ENCODE data around the gene ADAM12.

Gene ADAM12

DNA sequence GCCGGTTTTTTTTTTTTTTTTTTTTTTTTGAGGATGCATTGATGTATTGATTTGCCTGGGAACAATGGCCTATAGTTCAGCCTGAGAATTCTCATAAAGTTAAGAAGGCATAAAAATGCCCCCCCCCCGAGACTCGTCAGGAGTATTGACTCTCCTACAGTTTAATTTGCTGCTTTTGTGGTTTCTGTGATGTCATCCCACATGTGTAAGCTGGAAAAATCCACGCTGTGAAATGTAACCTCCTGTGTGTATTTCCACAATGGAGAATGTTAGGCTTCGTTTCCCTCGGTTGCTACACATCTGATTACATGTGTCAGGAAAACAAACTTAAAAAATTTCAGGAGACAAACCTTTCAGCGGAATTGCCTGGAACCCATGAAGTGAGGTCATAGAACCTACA is 374.0 kb downstream of the ADAM12 start:
- Histone ChIP-seq H3K9ac (ENCODE audit: low read length in 2 of 2) (no peak overlapping the region), H3K4me1 (ENCODE audit: control insufficient read depth, insufficient read depth, low read length) (no peaks in the 10 kb centered on the region), H3K36me3 (ENCODE audit: control insufficient read depth in 2 of 2, insufficient read depth in 2 of 2, low read length in 2 of 2) (no peaks in the 10 kb centered on the region), H3K27ac (ENCODE audit: low read length) (no peak overlapping the region), H3K9me3 (ENCODE audit: control insufficient read depth in 2 of 2, low read length in 2 of 2) (peaks cover 2 to 3% of the 10 kb centered on the region in 2 donors), H3K4me3 (ENCODE audit: low read length in 2 of 2) (no peak overlapping the region), H3K27me3 (ENCODE audit: control insufficient read depth in 1 of 2, insufficient read depth in 2 of 2, low read length in 2 of 2) (no peaks in the 10 kb centered on the region)

GRCh38 chr10:126013489-126014281 is 374.6 kb downstream of the ADAM12 start:
- no peak overlapping the region for H3K4me3 ChIP-seq (ENCODE audit: low read length in 2 of 2)
- peaks cover 2 to 3% of the 10 kb centered on the region in 2 donors for H3K9me3 ChIP-seq (ENCODE audit: control insufficient read depth in 2 of 2, low read length in 2 of 2)
- H3K27ac ChIP-seq (ENCODE audit: low read length): no peak overlapping the region
- H3K9ac ChIP-seq (ENCODE audit: low read length in 2 of 2): no peak overlapping the region
- H3K36me3 ChIP-seq (ENCODE audit: control insufficient read depth in 2 of 2, insufficient read depth in 2 of 2, low read length in 2 of 2): no peaks in the 10 kb centered on the region
- H3K4me1 ChIP-seq (ENCODE audit: control insufficient read depth, insufficient read depth, low read length): no peaks in the 10 kb centered on the region
- no peaks in the 10 kb centered on the region for H3K27me3 ChIP-seq (ENCODE audit: control insufficient read depth in 1 of 2, insufficient read depth in 2 of 2, low read length in 2 of 2)

DNA sequence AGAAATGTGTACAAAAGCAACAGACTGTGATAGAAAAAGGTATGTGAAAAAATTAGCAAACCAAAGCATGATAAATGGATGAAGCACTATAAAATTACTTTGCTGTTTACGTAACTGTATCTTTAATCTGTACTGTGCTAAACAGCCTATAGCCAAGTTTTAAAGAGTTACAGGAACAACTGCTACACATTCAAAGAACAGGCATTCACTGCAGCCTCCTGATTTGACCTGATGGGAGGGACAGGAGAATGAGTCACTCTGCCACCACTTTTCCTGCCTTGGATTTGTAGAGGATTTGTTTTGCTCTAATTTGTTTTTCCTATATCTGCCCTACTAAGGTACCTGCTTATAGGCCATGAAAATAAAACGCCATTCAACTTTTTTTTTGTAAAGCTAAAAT is 375.8 kb downstream of the ADAM12 start:
- H3K4me1 ChIP-seq (ENCODE audit: control insufficient read depth, insufficient read depth, low read length): no peaks in the 10 kb centered on the region
- H3K27me3 ChIP-seq (ENCODE audit: control insufficient read depth in 1 of 2, insufficient read depth in 2 of 2, low read length in 2 of 2): no peaks in the 10 kb centered on the region

DNA sequence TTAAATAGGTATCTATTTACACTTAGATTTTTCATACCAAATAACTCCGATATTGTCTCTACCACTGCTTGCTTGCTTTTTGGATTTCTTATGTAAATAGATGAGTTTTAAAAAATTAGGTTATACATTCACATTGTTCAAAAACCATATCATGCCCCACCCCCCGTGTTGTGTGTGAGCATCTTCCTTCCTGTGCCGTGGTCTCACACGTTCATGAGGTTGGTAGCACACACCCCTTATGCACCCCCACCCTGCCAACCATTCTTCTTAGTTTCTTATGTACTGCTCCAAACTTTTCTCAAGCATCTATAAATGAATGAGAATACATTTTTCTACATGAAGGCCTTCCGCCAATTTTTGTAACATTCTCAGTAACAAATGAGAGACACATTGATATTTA is 376.3 kb downstream of the ADAM12 start:
- H3K4me1 ChIP-seq (ENCODE audit: control insufficient read depth, insufficient read depth, low read length): no peaks in the 10 kb centered on the region
- H3K27ac ChIP-seq (ENCODE audit: low read length): no peak overlapping the region

More for the DNA sequence above, 375.8 kb downstream of the ADAM12 start:
- Histone ChIP-seq H3K9me3 (ENCODE audit: control insufficient read depth in 2 of 2, low read length in 2 of 2) (peaks cover 0 to 2% of the 10 kb centered on the region in 2 donors), H3K4me3 (ENCODE audit: low read length in 2 of 2) (no peak overlapping the region), H3K9ac (ENCODE audit: low read length in 2 of 2) (no peak overlapping the region), H3K27ac (ENCODE audit: low read length) (no peak overlapping the region), H3K36me3 (ENCODE audit: control insufficient read depth in 2 of 2, insufficient read depth in 2 of 2, low read length in 2 of 2) (no peaks in the 10 kb centered on the region)

DNA sequence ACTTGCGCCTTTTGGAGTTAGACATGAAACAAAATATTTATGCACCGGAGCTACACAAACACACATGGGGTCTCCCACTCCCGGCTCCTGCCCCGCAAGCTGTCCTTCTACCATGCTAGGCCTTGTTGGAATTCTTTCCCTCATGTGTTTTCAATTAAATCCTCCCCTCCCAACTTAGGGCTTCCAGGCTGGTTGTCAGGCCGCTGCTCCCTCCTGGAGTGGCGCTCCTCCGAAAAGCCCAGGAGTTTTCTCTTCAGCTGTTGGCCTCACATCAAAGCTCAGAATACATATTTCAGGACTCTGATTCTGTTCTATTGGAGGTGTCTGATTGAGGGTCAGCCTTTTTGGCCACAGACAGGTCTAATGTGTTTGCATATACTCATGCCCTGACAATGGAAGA is 378.6 kb downstream of the ADAM12 start:
- no peak overlapping the region for H3K9ac ChIP-seq (ENCODE audit: low read length in 2 of 2)
- peaks cover 0 to 2% of the 10 kb centered on the region in 2 donors for H3K9me3 ChIP-seq (ENCODE audit: control insufficient read depth in 2 of 2, low read length in 2 of 2)
- H3K4me3 ChIP-seq (ENCODE audit: low read length in 2 of 2): no peak overlapping the region
- no peaks in the 10 kb centered on the region for H3K4me1 ChIP-seq (ENCODE audit: control insufficient read depth, insufficient read depth, low read length)
- H3K27ac ChIP-seq (ENCODE audit: low read length): no peak overlapping the region
- no peaks in the 10 kb centered on the region for H3K27me3 ChIP-seq (ENCODE audit: control insufficient read depth in 1 of 2, insufficient read depth in 2 of 2, low read length in 2 of 2)
- no peaks in the 10 kb centered on the region for H3K36me3 ChIP-seq (ENCODE audit: control insufficient read depth in 2 of 2, insufficient read depth in 2 of 2, low read length in 2 of 2)

More for the DNA sequence above, 376.3 kb downstream of the ADAM12 start:
- H3K9ac ChIP-seq (ENCODE audit: low read length in 2 of 2): no peak overlapping the region
- H3K36me3 ChIP-seq (ENCODE audit: control insufficient read depth in 2 of 2, insufficient read depth in 2 of 2, low read length in 2 of 2): no peaks in the 10 kb centered on the region
- no peak overlapping the region for H3K4me3 ChIP-seq (ENCODE audit: low read length in 2 of 2)
- H3K9me3 ChIP-seq (ENCODE audit: control insufficient read depth in 2 of 2, low read length in 2 of 2): peaks cover 0 to 2% of the 10 kb centered on the region in 2 donors
- H3K27me3 ChIP-seq (ENCODE audit: control insufficient read depth in 1 of 2, insufficient read depth in 2 of 2, low read length in 2 of 2): no peaks in the 10 kb centered on the region

DNA sequence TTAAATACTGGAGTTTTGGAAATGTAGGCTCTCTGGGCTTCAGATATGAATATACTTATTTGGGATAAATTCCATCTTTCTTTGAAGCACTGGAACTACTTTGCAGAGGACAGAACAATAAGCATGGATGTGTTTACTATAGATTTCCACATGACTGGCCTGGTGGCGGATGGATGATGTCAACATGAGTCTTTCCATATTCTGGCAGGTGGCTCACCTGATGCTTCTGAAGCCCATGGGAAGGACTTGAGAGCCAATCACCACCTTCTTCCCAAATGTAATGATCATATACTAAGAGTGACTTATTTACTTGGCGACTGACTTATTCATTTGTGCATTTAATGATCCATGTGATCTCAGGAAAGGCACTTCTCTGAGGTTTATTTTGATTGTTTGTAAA is 381.4 kb downstream of the ADAM12 start:
- Histone ChIP-seq H3K9ac (ENCODE audit: low read length in 2 of 2) (no peak overlapping the region), H3K4me3 (ENCODE audit: low read length in 2 of 2) (no peak overlapping the region), H3K27me3 (ENCODE audit: control insufficient read depth in 1 of 2, insufficient read depth in 2 of 2, low read length in 2 of 2) (no peaks in the 10 kb centered on the region), H3K4me1 (ENCODE audit: control insufficient read depth, insufficient read depth, low read length) (no peaks in the 10 kb centered on the region), H3K36me3 (ENCODE audit: control insufficient read depth in 2 of 2, insufficient read depth in 2 of 2, low read length in 2 of 2) (no peaks in the 10 kb centered on the region), H3K27ac (ENCODE audit: low read length) (no peak overlapping the region), H3K9me3 (ENCODE audit: control insufficient read depth in 2 of 2, low read length in 2 of 2) (peaks cover 0 to 2% of the 10 kb centered on the region in 2 donors)

DNA sequence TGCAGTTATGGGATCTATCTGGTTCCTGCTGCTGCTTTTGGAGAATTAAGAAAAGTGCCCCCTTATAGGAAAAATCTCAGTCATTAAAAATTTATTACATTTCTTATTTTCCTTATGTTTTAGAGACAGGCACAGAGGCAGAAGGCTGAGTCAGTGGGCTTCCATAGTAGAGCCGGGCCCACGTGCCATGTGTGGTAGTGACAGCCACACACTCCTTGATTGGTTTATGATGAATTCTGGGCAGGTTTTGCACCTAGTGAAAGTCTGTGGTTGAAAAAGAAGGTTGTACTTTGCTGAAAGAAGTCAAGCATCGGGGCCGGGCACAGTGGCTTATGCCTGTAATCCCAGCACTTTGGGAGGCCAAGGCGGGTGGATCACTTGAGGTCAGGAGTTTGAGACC is 382.0 kb downstream of the ADAM12 start:
- no peaks in the 10 kb centered on the region for H3K4me1 ChIP-seq (ENCODE audit: control insufficient read depth, insufficient read depth, low read length)
- H3K4me3 ChIP-seq (ENCODE audit: low read length in 2 of 2): no peak overlapping the region
- H3K27ac ChIP-seq (ENCODE audit: low read length): no peak overlapping the region
- peaks cover 0 to 2% of the 10 kb centered on the region in 2 donors for H3K9me3 ChIP-seq (ENCODE audit: control insufficient read depth in 2 of 2, low read length in 2 of 2)
- no peak overlapping the region for H3K9ac ChIP-seq (ENCODE audit: low read length in 2 of 2)
- H3K36me3 ChIP-seq (ENCODE audit: control insufficient read depth in 2 of 2, insufficient read depth in 2 of 2, low read length in 2 of 2): no peaks in the 10 kb centered on the region
- no peaks in the 10 kb centered on the region for H3K27me3 ChIP-seq (ENCODE audit: control insufficient read depth in 1 of 2, insufficient read depth in 2 of 2, low read length in 2 of 2)

DNA sequence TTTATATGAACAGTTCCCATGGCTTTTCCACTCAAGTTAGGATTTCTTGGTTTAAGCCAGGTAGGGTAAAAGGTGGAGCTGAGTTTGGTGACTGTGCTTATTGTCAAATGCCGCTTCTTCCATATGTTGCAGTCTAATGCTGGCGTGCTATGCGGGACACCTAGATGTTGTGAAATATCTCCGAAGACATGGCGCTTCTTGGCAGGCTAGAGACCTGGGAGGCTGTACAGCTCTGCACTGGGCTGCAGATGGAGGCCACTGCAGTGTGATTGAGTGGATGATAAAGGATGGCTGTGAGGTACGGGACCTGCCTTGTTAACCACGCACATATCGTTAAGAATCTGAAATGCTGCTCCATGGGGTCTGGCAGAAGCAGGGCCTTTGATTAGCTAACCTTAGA is 383.5 kb downstream of the ADAM12 start:
- no peaks in the 10 kb centered on the region for H3K36me3 ChIP-seq (ENCODE audit: control insufficient read depth in 2 of 2, insufficient read depth in 2 of 2, low read length in 2 of 2)
- H3K9me3 ChIP-seq (ENCODE audit: control insufficient read depth in 2 of 2, low read length in 2 of 2): no peaks in the 10 kb centered on the region
- H3K27ac ChIP-seq (ENCODE audit: low read length): no peak overlapping the region
- no peak overlapping the region for H3K4me3 ChIP-seq (ENCODE audit: low read length in 2 of 2)
- no peak overlapping the region for H3K9ac ChIP-seq (ENCODE audit: low read length in 2 of 2)
- no peaks in the 10 kb centered on the region for H3K27me3 ChIP-seq (ENCODE audit: control insufficient read depth in 1 of 2, insufficient read depth in 2 of 2, low read length in 2 of 2)
- no peaks in the 10 kb centered on the region for H3K4me1 ChIP-seq (ENCODE audit: control insufficient read depth, insufficient read depth, low read length)

DNA sequence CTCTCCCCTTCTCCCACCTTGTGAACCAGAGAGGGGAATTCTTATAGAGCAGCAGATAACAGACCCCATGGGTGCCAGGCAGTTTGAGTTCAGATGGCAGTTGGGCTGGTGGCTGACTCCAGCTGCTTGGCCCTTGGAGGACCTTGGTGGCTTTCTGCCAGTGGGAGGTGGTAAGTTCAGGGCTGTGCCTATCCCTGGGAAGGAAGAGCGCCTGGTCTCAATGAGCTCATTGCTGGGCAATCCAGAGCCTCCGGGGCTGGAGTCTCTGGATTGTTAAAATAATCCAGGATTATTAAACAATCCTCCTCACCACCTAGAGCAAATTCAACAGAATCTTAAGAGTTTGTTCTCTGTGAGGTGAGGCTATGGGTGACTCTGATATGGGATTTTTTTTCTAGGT is 386.7 kb downstream of the ADAM12 start:
- no peak overlapping the region for H3K27ac ChIP-seq (ENCODE audit: low read length)
- no peak overlapping the region for H3K9ac ChIP-seq (ENCODE audit: low read length in 2 of 2)
- H3K4me3 ChIP-seq (ENCODE audit: low read length in 2 of 2): no peak overlapping the region
- H3K27me3 ChIP-seq (ENCODE audit: control insufficient read depth in 1 of 2, insufficient read depth in 2 of 2, low read length in 2 of 2): no peaks in the 10 kb centered on the region
- no peaks in the 10 kb centered on the region for H3K9me3 ChIP-seq (ENCODE audit: control insufficient read depth in 2 of 2, low read length in 2 of 2)
- H3K4me1 ChIP-seq (ENCODE audit: control insufficient read depth, insufficient read depth, low read length): no peaks in the 10 kb centered on the region
- H3K36me3 ChIP-seq (ENCODE audit: control insufficient read depth in 2 of 2, insufficient read depth in 2 of 2, low read length in 2 of 2): no peaks in the 10 kb centered on the region

DNA sequence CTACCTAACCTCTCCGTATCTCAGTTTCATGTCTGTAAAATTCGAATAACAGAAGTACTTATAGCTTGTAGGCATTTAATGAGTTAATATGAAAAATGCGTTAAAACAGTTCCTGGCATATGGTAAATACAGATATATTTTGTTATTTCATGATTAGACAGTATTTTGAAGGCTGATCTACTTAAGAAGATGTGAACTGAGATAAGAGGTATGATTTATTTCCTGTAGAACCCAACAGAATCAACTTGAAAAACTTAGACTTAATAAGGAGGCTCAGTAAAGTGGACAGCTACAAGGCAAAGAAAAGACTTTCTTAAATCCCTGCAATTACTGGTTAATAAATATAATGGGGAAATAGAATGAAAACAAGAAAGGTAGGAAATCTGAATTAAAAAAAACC is 388.6 kb downstream of the ADAM12 start:
- Histone ChIP-seq H3K27ac (ENCODE audit: low read length) (no peak overlapping the region), H3K27me3 (ENCODE audit: control insufficient read depth in 1 of 2, insufficient read depth in 2 of 2, low read length in 2 of 2) (no peaks in the 10 kb centered on the region), H3K9me3 (ENCODE audit: control insufficient read depth in 2 of 2, low read length in 2 of 2) (no peaks in the 10 kb centered on the region), H3K4me1 (ENCODE audit: control insufficient read depth, insufficient read depth, low read length) (no peaks in the 10 kb centered on the region), H3K36me3 (ENCODE audit: control insufficient read depth in 2 of 2, insufficient read depth in 2 of 2, low read length in 2 of 2) (no peaks in the 10 kb centered on the region), H3K9ac (ENCODE audit: low read length in 2 of 2) (no peak overlapping the region), H3K4me3 (ENCODE audit: low read length in 2 of 2) (no peak overlapping the region)

DNA sequence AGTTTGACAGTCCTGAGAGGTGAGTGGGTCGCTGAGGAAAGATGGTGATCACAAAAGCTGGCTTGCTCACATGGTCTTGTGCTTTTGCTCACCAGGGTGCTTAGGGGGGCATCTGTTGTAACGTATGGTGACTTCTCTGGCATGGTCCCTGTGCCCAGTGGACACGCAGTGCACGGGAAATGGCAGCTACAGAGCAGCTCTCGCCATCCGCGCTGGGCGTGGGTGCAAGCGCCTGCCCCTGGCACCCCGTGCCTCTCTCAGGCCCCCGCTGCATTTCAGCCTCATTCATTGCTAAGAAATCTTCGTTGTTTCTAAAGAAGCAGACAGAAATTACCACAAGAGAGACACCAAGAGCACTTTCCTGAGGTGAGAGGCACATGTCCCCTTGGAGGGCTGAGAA is 390.7 kb downstream of the ADAM12 start:
- Histone ChIP-seq H3K27ac (ENCODE audit: low read length) (no peak overlapping the region), H3K4me1 (ENCODE audit: control insufficient read depth, insufficient read depth, low read length) (no peaks in the 10 kb centered on the region), H3K27me3 (ENCODE audit: control insufficient read depth in 1 of 2, insufficient read depth in 2 of 2, low read length in 2 of 2) (no peaks in the 10 kb centered on the region), H3K36me3 (ENCODE audit: control insufficient read depth in 2 of 2, insufficient read depth in 2 of 2, low read length in 2 of 2) (no peaks in the 10 kb centered on the region), H3K4me3 (ENCODE audit: low read length in 2 of 2) (no peak overlapping the region), H3K9ac (ENCODE audit: low read length in 2 of 2) (no peak overlapping the region), H3K9me3 (ENCODE audit: control insufficient read depth in 2 of 2, low read length in 2 of 2) (no peaks in the 10 kb centered on the region)

Data from stomach smooth muscle (tissue), 2 donors.